HepG2 (cell line): ENCODE data around the gene TMEM95. TPM values are rescaled to one million over a fixed set of nuclear protein-coding genes. Genes with fewer than 3 reads are reported as not detected.
A peak's percentile ranks its signal among the peaks of the same experiment; 100 is the strongest.

Source experiments
- AGO2 ChIP-seq: fragments of 200-400 bp; formaldehyde crosslinking; optimal IDR thresholded peaks from 2 replicates; pipeline ENCODE3; 2017; ENCODE audit warnings: mild to moderate bottlenecking, low read depth, low read length, moderate library complexity
- CBX2 ChIP-seq, 2 experiments: fragments of 200-600 bp in 1 of 2; sonication (generic); formaldehyde crosslinking in 1 of 2; IDR thresholded peaks; 2 replicates each; pipeline versions ENCODE4 v1.7.0 to v1.8.1; 2018 to 2022; ENCODE audit warnings: low read depth in 2 of 2, low read length in 1 of 2, mild to moderate bottlenecking in 1 of 2, missing genetic modification reagents in 1 of 2
- FOXO1 ChIP-seq: sonication (generic); formaldehyde crosslinking; IDR thresholded peaks from 2 replicates; pipeline ENCODE4 v1.4.0; 2020; ENCODE audit warnings: missing genetic modification reagents
- GPBP1L1 ChIP-seq: sonication (generic); formaldehyde crosslinking; IDR thresholded peaks from 2 replicates; pipeline ENCODE4 v1.5.0; 2020; ENCODE audit warnings: mild to moderate bottlenecking, missing genetic modification reagents
- IRF1 ChIP-seq: sonication (generic); formaldehyde crosslinking; IDR thresholded peaks from 2 replicates; pipeline ENCODE4 v1.4.0; 2020; ENCODE audit warnings: low read depth, mild to moderate bottlenecking, missing genetic modification reagents
- KLF15 ChIP-seq: sonication (generic); formaldehyde crosslinking; IDR thresholded peaks from 2 replicates; pipeline ENCODE4 v1.8.1; 2023; ENCODE audit warnings: borderline replicate concordance, mild to moderate bottlenecking, inconsistent platforms, missing genetic modification reagents, mixed read lengths
- NFAT5 ChIP-seq: sonication (generic); formaldehyde crosslinking; IDR thresholded peaks from 2 replicates; pipeline ENCODE4 v1.4.0; 2020; ENCODE audit warnings: missing genetic modification reagents
- NRL ChIP-seq: sonication (generic); formaldehyde crosslinking; IDR thresholded peaks from 2 replicates; pipeline ENCODE4 v1.5.0; 2020; ENCODE audit warnings: missing genetic modification reagents, mild to moderate bottlenecking, moderate library complexity, borderline replicate concordance
- PCBP1 ChIP-seq: fragments of 200-400 bp; formaldehyde crosslinking; IDR thresholded peaks from 2 replicates; pipeline ENCODE4 v1.6.1; 2017; ENCODE audit warnings: mild to moderate bottlenecking, low read depth, low read length, borderline replicate concordance
- PHF20 ChIP-seq: sonication (generic); formaldehyde crosslinking; IDR thresholded peaks from 2 replicates; pipeline ENCODE4 v1.5.0; 2020; ENCODE audit warnings: mild to moderate bottlenecking, missing genetic modification reagents
- SPEN ChIP-seq: sonication (generic); formaldehyde crosslinking; IDR thresholded peaks from 2 replicates; pipeline ENCODE4 v1.5.1; 2020; ENCODE audit warnings: low read depth, mild to moderate bottlenecking, missing genetic modification reagents
- THYN1 ChIP-seq: sonication (generic); formaldehyde crosslinking; IDR thresholded peaks from 2 replicates; pipeline ENCODE4 v1.8.1; 2023; ENCODE audit warnings: low read depth, mild to moderate bottlenecking, moderate library complexity, missing genetic modification reagents, borderline replicate concordance
- ZNF276 ChIP-seq: sonication (generic); formaldehyde crosslinking; IDR thresholded peaks from 2 replicates; pipeline ENCODE4 v1.4.0; 2020; ENCODE audit warnings: mild to moderate bottlenecking, low read depth, missing genetic modification reagents
- ZNF510 ChIP-seq: sonication (generic); formaldehyde crosslinking; IDR thresholded peaks from 2 replicates; pipeline ENCODE4 v1.4.0; 2020; ENCODE audit warnings: low read depth, mild to moderate bottlenecking, missing genetic modification reagents
- ZNF564 ChIP-seq: sonication (generic); formaldehyde crosslinking; IDR thresholded peaks from 2 replicates; pipeline ENCODE4 v1.8.1; 2023; ENCODE audit warnings: mild to moderate bottlenecking, missing genetic modification reagents
- ZNF607 ChIP-seq: sonication (generic); formaldehyde crosslinking; IDR thresholded peaks from 2 replicates; pipeline ENCODE4 v1.5.1; 2020; ENCODE audit warnings: missing genetic modification reagents, mild to moderate bottlenecking, borderline replicate concordance
- polyA plus RNA-seq, 8 experiments: library from polyadenylated mRNA; depleted of rRNA in 3 of 8; stranded (reverse) in 7 of 8; unstranded in 1 of 8; fragments of >200 nt; fragmentation: Illumina TruSeq in 4 of 8; extraction: Trizol in 4 of 8; gene quantifications; 2 replicates each; pipeline versions ENCODE4 v1.2.1 to v1.2.3, GENCODE V29; 2011 to 2016; ENCODE audit warnings: low read depth in 4 of 8, missing spikeins in 1 of 8, mixed read lengths in 1 of 8; ENCODE audit not compliant: insufficient read depth in 1 of 8
- total RNA-seq, 5 experiments: library from RNA; depleted of rRNA; stranded (reverse); fragments of >200 nt; fragmentation: Illumina TruSeq; extraction: Trizol; gene quantifications; 2 replicates each; pipeline ENCODE4 v1.2.3, GENCODE V29; 2016; ENCODE audit warnings: low read depth in 1 of 5

The TMEM95 gene
- total and polyA plus RNA-seq, 2 of the 13 experiments (the other 11 are each of a cell fraction or from before 2014, with no cell fraction given) = not detected

GRCh38 chr17:7403043-7403726 lies 48.2 kb downstream of the TMEM95 start (continued):
- TF ChIP-seq GPBP1L1 (CRISPR knock-in tag) = no peak
- TF ChIP-seq ZNF510 (CRISPR knock-in tag) = no peak
- TF ChIP-seq FOXO1 (CRISPR knock-in tag) = no peak
- no peak for TF ChIP-seq PCBP1
- peak; percentile 31; the same call in 1 of the 2 replicates for TF ChIP-seq PHF20 (CRISPR knock-in tag)
- TF ChIP-seq IRF1 = no peak
- no peak for TF ChIP-seq NRL (CRISPR knock-in tag)
- TF ChIP-seq KLF15 = no peak
- no peak; the same call in 1 of the 2 replicates for TF ChIP-seq ZNF607 (CRISPR knock-in tag)
- no peak for TF ChIP-seq CBX2 (IDR thresholded peaks at IDR 0.05; ENCODE audit: low read depth, low read length)
- no peak for TF ChIP-seq CBX2 (CRISPR knock-in tag; IDR thresholded peaks at IDR 0.05; ENCODE audit: low read depth)
- TF ChIP-seq NFAT5 (CRISPR knock-in tag) = no peak
- no peak for TF ChIP-seq SPEN
- no peak for TF ChIP-seq AGO2
- TF ChIP-seq ZNF564 (CRISPR knock-in tag) = peak; percentile 37; the same call in 1 of the 2 replicates
- no peak for TF ChIP-seq THYN1 (CRISPR knock-in tag)
- no peak for TF ChIP-seq ZNF276 (CRISPR knock-in tag)
